ENCODE measurements around the gene CFAP45. TPM values are rescaled to one million over a fixed set of nuclear protein-coding genes. Genes with fewer than 3 reads are reported as not detected.

The CFAP45 gene
- total RNA-seq, 2 donors from 2014 or later: 1.2 to 2.8 TPM

- no peak for ATAC-seq
- no peak for DNase-seq (ENCODE audit: low spot score in 2 of 2)
- Mint-ChIP-seq H3K27ac (no peak overlapping the region), H3K9me3 (no peaks in the 10 kb centered on the region), H3K36me3 (no peaks in the 10 kb centered on the region)
Measured at GRCh38 chr1:159835356-159835755, 64.6 kb downstream of the CFAP45 start.

- H3K27ac Mint-ChIP-seq: no peak overlapping the region
- ATAC-seq: no peak
- no peaks in the 10 kb centered on the region for H3K36me3 Mint-ChIP-seq
Measured at GRCh38 chr1:159832309-159832708, 67.7 kb downstream of the CFAP45 start.

GRCh38 chr1:159831412-159832141, 68.4 kb downstream of the CFAP45 start:
- DNase-seq (ENCODE audit: low spot score in 2 of 2): no peak
- H3K27ac Mint-ChIP-seq: no peak overlapping the region
- H3K36me3 Mint-ChIP-seq: peaks cover 0 to 6% of the 10 kb centered on the region in 2 donors
- no peak for ATAC-seq
- H3K9me3 Mint-ChIP-seq: no peaks in the 10 kb centered on the region

More at GRCh38 chr1:159832309-159832708, 67.7 kb downstream of the CFAP45 start:
- DNase-seq (ENCODE audit: low spot score in 2 of 2): no peak
- H3K9me3 Mint-ChIP-seq: no peaks in the 10 kb centered on the region

GRCh38 chr1:159830722-159831121, 69.2 kb downstream of the CFAP45 start:
- ATAC-seq: peak in 1 of 2 donors; percentile 22
- H3K9me3 Mint-ChIP-seq: peaks cover 0 to 5% of the 10 kb centered on the region in 2 donors
- no peak for DNase-seq (ENCODE audit: low spot score in 2 of 2)
- H3K36me3 Mint-ChIP-seq: peaks cover 0 to 15% of the 10 kb centered on the region in 2 donors
- H3K27ac Mint-ChIP-seq: no peak overlapping the region

GRCh38 chr1:159829822-159830465, 70.0 kb downstream of the CFAP45 start:
- DNase-seq (ENCODE audit: low spot score in 2 of 2) (no peak), ATAC-seq (no peak)
- H3K9me3 Mint-ChIP-seq: peaks cover 0 to 5% of the 10 kb centered on the region in 2 donors
- H3K27ac Mint-ChIP-seq: peak overlapping the region in 1 of 2 donors; percentile 29
- H3K36me3 Mint-ChIP-seq: peaks cover 0 to 16% of the 10 kb centered on the region in 2 donors

- peaks cover 0 to 5% of the 10 kb centered on the region in 2 donors for H3K9me3 Mint-ChIP-seq
- ATAC-seq: no peak
- peaks cover 0 to 16% of the 10 kb centered on the region in 2 donors for H3K36me3 Mint-ChIP-seq
- DNase-seq (ENCODE audit: low spot score in 2 of 2): no peak
- peak overlapping the region in 1 of 2 donors; percentile 23 for H3K27ac Mint-ChIP-seq
Measured at GRCh38 chr1:159829273-159829634, 70.7 kb downstream of the CFAP45 start.

- ATAC-seq (no peak), DNase-seq (ENCODE audit: low spot score in 2 of 2) (no peak)
- Mint-ChIP-seq H3K9me3 (peaks cover 0 to 5% of the 10 kb centered on the region in 2 donors), H3K27ac (peak overlapping the region in 1 of 2 donors; percentile 23), H3K36me3 (peaks cover 0 to 16% of the 10 kb centered on the region in 2 donors)
Measured at GRCh38 chr1:159828581-159829272, 71.2 kb downstream of the CFAP45 start.

- H3K36me3 Mint-ChIP-seq: peaks cover 0 to 16% of the 10 kb centered on the region in 2 donors
Measured at GRCh38 chr1:159828176-159828575, 71.8 kb downstream of the CFAP45 start.

GRCh38 chr1:159827549-159827948, 72.4 kb downstream of the CFAP45 start:
- Mint-ChIP-seq H3K36me3 (peaks cover 0 to 16% of the 10 kb centered on the region in 2 donors), H3K27ac (peak overlapping the region in 1 of 2 donors; percentile 87), H3K9me3 (peaks cover 0 to 5% of the 10 kb centered on the region in 2 donors)
- ATAC-seq (no peak), DNase-seq (ENCODE audit: low spot score in 2 of 2) (no peak)

More at GRCh38 chr1:159828176-159828575, 71.8 kb downstream of the CFAP45 start:
- H3K27ac Mint-ChIP-seq: peak overlapping the region in 1 of 2 donors; percentile 87
- H3K9me3 Mint-ChIP-seq: peaks cover 0 to 5% of the 10 kb centered on the region in 2 donors
- ATAC-seq (no peak), DNase-seq (ENCODE audit: low spot score in 2 of 2) (no peak)

- Mint-ChIP-seq H3K36me3 (peaks cover 0 to 16% of the 10 kb centered on the region in 2 donors), H3K27ac (peak overlapping the region; percentile 77 to 87), H3K9me3 (peaks cover 0 to 5% of the 10 kb centered on the region in 2 donors)
- ATAC-seq (no peak), DNase-seq (ENCODE audit: low spot score in 2 of 2) (no peak)
Measured at GRCh38 chr1:159827102-159827490, 72.9 kb downstream of the CFAP45 start.

- H3K27ac Mint-ChIP-seq: peak within 1 kb of the TSS; percentile 77 to 87
- peak; percentile 71 to 86 for ATAC-seq
Measured at GRCh38 chr1:159826441-159827101, 73.4 kb downstream of the CFAP45 start, which contains the start of gene SLAMF8. SLAMF8 (plus strand) TSS chr1:159826873; CDS start chr1:159826899, 26 bp downstream.

GRCh38 chr1:159825564-159825963, 74.4 kb downstream of the CFAP45 start:
- peak overlapping the region in 1 of 2 donors; percentile 87 for H3K27ac Mint-ChIP-seq

More at GRCh38 chr1:159826441-159827101, 73.4 kb downstream of the CFAP45 start, which contains the start of gene SLAMF8:
- Mint-ChIP-seq H3K9me3 (peaks cover 0 to 5% of the 10 kb centered on the region in 2 donors), H3K36me3 (peaks cover 0 to 16% of the 10 kb centered on the region in 2 donors)
- DNase-seq (ENCODE audit: low spot score in 2 of 2): peak in 1 of 2 donors; percentile 67

GRCh38 chr1:159823406-159823805, 76.6 kb downstream of the CFAP45 start:
- no peak for DNase-seq (ENCODE audit: low spot score in 2 of 2)
- no peak for ATAC-seq
- Mint-ChIP-seq H3K27ac (no peak overlapping the region), H3K36me3 (peaks cover 0 to 16% of the 10 kb centered on the region in 2 donors), H3K9me3 (peaks cover 0 to 5% of the 10 kb centered on the region in 2 donors)

More at GRCh38 chr1:159825564-159825963, 74.4 kb downstream of the CFAP45 start:
- ATAC-seq (peak in 1 of 2 donors; percentile 15), DNase-seq (ENCODE audit: low spot score in 2 of 2) (no peak)
- Mint-ChIP-seq H3K36me3 (peaks cover 0 to 16% of the 10 kb centered on the region in 2 donors), H3K9me3 (peaks cover 0 to 5% of the 10 kb centered on the region in 2 donors)

Data from activated naive CD4-positive, alpha-beta T cell treated with anti-CD3 and anti-CD28 coated beads, Interleukin-2, amount 50 U/mL, for 72 hours (primary cell).